ENCODE measurements around the gene UROC1. TPM values are rescaled to one million over a fixed set of nuclear protein-coding genes. Genes with fewer than 3 reads are reported as not detected.

The UROC1 gene
- total RNA-seq, 2 donors from 2014 or later: 0.17 TPM; not detected in 1

GRCh38 chr3:126521122-126521891, 3.7 kb upstream of the UROC1 start:
- 70% methylated on average over 11 of the region's 11 CpGs for WGBS
- H3K9me3 ChIP-seq: no peaks in the 10 kb centered on the region
- intact Hi-C loops (cut with DNase I): loop anchor here (5.0 kb wide), 1 partner anchor 1026 kb away; no protein-coding TSS in a partner anchor

DNA sequence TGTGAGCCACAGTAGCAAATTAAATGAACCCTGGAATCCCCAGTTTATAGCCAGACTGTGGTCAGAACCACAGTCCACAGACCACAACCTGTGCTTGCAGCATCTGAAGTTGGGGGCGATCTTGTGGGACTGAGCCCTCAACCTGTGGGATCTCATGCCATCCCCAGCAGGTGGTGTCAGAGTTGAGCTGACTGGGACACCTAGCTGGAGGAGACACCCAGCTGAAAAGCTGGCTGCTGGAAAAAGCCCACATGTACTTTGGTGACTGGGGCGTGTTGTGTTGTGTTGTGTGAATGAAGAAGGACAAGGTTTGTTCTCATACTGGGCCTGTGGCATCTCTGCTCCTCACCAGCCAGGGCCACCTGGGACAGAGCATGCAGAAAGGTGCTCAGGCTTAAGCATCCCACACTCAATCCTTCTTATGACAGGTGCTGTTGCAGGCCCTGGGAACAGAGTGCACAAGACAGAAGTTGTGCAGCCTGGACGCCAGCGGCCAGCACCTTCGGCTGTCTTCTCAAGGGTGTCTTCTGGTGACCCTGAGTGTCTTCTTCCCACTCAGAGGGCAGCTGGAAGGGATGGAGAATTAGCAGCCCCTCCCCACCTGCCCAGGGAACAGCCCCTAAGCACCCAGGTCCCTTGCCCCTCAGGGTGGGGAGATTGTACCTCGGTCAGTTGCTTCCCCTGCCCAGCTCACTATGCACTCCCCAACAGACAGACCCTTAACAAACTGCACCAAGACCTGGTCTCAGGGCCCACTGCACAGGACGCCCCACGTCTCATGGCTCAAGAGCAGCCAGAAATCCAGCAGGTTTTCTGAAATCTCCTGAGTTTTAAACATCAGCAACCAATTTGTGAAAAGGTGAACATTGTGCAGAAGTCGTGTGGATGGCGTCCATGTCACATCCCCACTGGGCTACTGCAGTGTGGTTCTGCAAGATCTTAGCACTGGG, 2.2 kb upstream of the UROC1 start:
- no peak overlapping the region for H3K4me3 ChIP-seq
- DNase-seq (ENCODE audit: low spot score): no peak
- no peaks in the 10 kb centered on the region for H3K36me3 ChIP-seq
- 87% methylated on average over 10 of the region's 10 CpGs for WGBS
- no peak overlapping the region for H3K27ac ChIP-seq
- H3K4me1 ChIP-seq (replicated peaks): no peaks in the 10 kb centered on the region
- TF ChIP-seq POLR2A (IDR thresholded peaks at IDR 0.05) (no peak), POLR2AphosphoS5 (IDR thresholded peaks at IDR 0.05) (no peak)
- TF ChIP-seq, protein P1, sequence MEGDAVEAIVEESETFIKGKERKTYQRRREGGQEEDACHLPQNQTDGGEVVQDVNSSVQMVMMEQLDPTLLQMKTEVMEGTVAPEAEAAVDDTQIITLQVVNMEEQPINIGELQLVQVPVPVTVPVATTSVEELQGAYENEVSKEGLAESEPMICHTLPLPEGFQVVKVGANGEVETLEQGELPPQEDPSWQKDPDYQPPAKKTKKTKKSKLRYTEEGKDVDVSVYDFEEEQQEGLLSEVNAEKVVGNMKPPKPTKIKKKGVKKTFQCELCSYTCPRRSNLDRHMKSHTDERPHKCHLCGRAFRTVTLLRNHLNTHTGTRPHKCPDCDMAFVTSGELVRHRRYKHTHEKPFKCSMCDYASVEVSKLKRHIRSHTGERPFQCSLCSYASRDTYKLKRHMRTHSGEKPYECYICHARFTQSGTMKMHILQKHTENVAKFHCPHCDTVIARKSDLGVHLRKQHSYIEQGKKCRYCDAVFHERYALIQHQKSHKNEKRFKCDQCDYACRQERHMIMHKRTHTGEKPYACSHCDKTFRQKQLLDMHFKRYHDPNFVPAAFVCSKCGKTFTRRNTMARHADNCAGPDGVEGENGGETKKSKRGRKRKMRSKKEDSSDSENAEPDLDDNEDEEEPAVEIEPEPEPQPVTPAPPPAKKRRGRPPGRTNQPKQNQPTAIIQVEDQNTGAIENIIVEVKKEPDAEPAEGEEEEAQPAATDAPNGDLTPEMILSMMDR (IDR thresholded peaks at IDR 0.05): no peak
- H3K9me3 ChIP-seq: no peaks in the 10 kb centered on the region
- H3K27me3 ChIP-seq (replicated peaks; ENCODE audit: insufficient read depth): peaks cover 6% of the 10 kb centered on the region
- intact Hi-C loops (cut with DNase I): loop anchor here (5.0 kb wide), 1 partner anchor 1028 kb away; no protein-coding TSS in a partner anchor

More at GRCh38 chr3:126521122-126521891, 3.7 kb upstream of the UROC1 start:
- peaks cover 6% of the 10 kb centered on the region for H3K27me3 ChIP-seq (replicated peaks; ENCODE audit: insufficient read depth)
- no peak for TF ChIP-seq POLR2A (IDR thresholded peaks at IDR 0.05)
- TF ChIP-seq POLR2AphosphoS5 (IDR thresholded peaks at IDR 0.05): no peak
- TF ChIP-seq, protein P1 (IDR thresholded peaks at IDR 0.05): no peak
- no peaks in the 10 kb centered on the region for H3K4me1 ChIP-seq (replicated peaks)
- H3K27ac ChIP-seq: no peak overlapping the region
- H3K4me3 ChIP-seq: no peak overlapping the region
- no peaks in the 10 kb centered on the region for H3K36me3 ChIP-seq
- DNase-seq (ENCODE audit: low spot score): no peak

- Histone ChIP-seq H3K27ac (no peak overlapping the region), H3K27me3 (replicated peaks; ENCODE audit: insufficient read depth) (peaks cover 6% of the 10 kb centered on the region), H3K9me3 (no peaks in the 10 kb centered on the region), H3K4me3 (no peak overlapping the region), H3K4me1 (replicated peaks) (no peaks in the 10 kb centered on the region), H3K36me3 (no peaks in the 10 kb centered on the region)
- WGBS: 68% methylated on average over 4 of the region's 4 CpGs
- intact Hi-C loops (cut with DNase I): no loop called here
- TF ChIP-seq POLR2AphosphoS5 (IDR thresholded peaks at IDR 0.05) (no peak), POLR2A (IDR thresholded peaks at IDR 0.05) (no peak)
- TF ChIP-seq, protein P1 (IDR thresholded peaks at IDR 0.05): no peak
- DNase-seq (ENCODE audit: low spot score): no peak
Measured at GRCh38 chr3:126518779-126519177, 1.2 kb upstream of the UROC1 start.

GRCh38 chr3:126517986-126518778, 609 bp upstream of the UROC1 start:
- WGBS: 90% methylated on average over 14 of the region's 15 CpGs
- no peaks in the 10 kb centered on the region for H3K4me1 ChIP-seq (replicated peaks)
- TF ChIP-seq, protein P1 (IDR thresholded peaks at IDR 0.05): no peak
- TF ChIP-seq POLR2A (IDR thresholded peaks at IDR 0.05) (no peak), POLR2AphosphoS5 (IDR thresholded peaks at IDR 0.05) (no peak)
- no peaks in the 10 kb centered on the region for H3K27me3 ChIP-seq (replicated peaks; ENCODE audit: insufficient read depth)
- intact Hi-C loops (cut with DNase I): no loop called here
- no peak overlapping the region for H3K4me3 ChIP-seq
- DNase-seq (ENCODE audit: low spot score): no peak
- H3K36me3 ChIP-seq: no peaks in the 10 kb centered on the region
- no peak overlapping the region for H3K27ac ChIP-seq
- H3K9me3 ChIP-seq: no peaks in the 10 kb centered on the region

Data from prostate gland (tissue), 2 donors.